HG02798 (cell line): ENCODE measurements around the gene MAPRE2.
"Not testable (repeated sequence)": the region's sequence is repeated elsewhere in the genome, so short reads cannot be mapped to it uniquely, and the experiment has no call there.

Experiments
- ATAC-seq: cut with Tn5 transposase; IDR thresholded peaks from one replicate; pipeline ENCODE4 v1.9.1; 2021; ENCODE audit warnings: mild to moderate bottlenecking; ENCODE audit not compliant: unreplicated experiment, poor library complexity

Gene MAPRE2

DNA sequence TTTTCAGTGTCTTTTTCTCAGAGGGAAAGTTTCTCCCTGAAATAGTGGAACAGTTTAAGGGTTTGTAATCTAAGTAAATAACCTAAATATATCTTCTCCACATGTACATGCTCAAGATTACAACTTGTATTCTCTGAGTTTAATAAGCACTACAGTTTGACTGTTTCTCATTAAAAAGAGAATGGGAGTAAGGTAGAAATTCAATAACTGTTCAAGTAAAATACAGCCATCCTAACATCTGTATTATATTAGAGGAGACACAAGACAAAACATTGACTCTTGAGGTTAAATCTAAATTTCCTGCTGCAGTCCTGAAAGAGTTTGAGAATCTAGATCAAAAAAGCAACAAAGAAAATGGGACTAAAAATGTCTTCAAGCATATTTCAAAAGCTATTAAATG is 126.6 kb downstream of the MAPRE2 start:
- no peak for ATAC-seq

- ATAC-seq, result not testable (repeated sequence)
These were observed 129.1 kb downstream of the MAPRE2 start for GRCh38 chr18:35170323-35170722.

GRCh38 chr18:35171315-35171987 is 130.2 kb downstream of the MAPRE2 start:
- ATAC-seq, result no peak

- no peak for ATAC-seq
These were observed 130.8 kb downstream of the MAPRE2 start for GRCh38 chr18:35172009-35172408.

DNA sequence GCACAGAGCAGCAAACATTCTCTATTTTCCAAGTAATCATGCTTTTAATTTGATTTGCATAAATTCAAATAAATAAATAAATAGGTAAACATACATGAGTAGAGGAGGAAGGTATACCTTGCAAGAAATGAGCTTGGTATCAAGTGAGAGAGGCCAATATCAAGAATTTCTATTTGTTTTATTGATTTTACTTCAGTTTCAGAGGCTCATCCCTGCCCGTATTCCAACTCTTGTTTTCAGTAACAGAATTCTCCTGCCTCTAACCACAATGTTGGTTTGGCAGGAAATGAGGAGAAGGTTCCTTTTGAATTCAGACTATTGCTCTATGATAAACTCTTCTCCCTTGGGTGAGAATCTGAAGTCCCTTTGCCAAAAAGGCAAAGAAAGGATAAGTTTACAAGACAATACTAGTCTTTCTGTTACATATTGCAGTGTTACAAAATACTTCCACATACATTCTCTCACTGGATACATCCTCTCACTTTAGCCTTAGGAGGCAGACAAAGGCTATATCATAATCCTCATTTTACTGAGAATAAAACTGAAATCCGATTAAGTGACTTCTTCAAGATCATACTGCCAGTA is 131.3 kb downstream of the MAPRE2 start:
- no peak for ATAC-seq

DNA sequence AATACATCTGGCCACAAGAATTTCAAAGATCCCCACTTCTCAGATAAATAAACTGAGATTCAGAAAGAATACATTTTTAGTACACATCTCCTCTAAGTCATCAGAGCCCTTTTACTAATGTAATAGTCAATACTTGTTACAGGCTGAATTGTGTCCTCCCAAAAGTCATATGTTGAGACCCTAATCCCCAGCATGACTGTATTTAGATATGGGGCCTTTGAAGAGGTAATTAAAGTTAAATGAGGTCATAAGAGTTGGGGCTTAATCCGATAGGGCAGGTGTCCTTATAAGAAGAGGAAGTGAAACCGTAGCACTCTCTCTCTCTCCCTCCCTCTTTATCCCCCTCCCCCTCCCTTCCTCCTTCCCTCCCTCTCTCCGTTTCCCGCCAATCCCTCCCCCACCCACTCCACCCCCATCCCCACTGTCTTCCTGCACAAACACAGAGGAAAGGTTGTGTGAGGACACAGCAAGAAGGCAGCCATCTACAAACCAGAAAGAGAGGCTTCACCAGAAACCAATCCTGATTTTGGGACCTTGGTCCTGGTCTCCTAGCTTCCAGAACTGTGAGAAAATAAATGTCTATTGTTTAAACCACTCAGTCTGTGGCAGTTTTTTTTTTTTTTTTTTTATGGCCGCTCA is 133.0 kb downstream of the MAPRE2 start:
- peak; percentile 73 for ATAC-seq

- ATAC-seq, result no peak
These were observed 133.5 kb downstream of the MAPRE2 start for GRCh38 chr18:35174745-35175144.

DNA sequence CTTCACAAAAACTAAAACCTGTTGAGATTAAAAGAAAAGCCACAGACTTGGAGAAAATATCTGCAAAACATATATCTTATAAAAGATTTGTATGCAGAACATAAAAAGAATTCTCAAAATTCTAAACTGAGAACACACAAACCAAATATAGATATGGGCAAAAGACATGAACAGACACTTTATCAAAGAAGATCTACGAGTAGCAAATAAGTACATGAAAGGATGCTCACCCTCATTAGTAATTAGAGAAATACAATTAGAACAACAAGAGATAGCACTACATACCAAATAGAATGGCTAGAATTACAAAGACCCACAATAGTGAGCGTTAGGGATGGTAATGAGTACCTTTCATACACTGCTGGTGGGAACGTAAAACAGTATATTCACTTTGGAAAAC is 135.7 kb downstream of the MAPRE2 start:
- ATAC-seq, result no peak

- peak; percentile 37 for ATAC-seq
These were observed 137.0 kb downstream of the MAPRE2 start for GRCh38 chr18:35178260-35178659.

GRCh38 chr18:35179906-35180305 is 138.7 kb downstream of the MAPRE2 start:
- no peak for ATAC-seq

DNA sequence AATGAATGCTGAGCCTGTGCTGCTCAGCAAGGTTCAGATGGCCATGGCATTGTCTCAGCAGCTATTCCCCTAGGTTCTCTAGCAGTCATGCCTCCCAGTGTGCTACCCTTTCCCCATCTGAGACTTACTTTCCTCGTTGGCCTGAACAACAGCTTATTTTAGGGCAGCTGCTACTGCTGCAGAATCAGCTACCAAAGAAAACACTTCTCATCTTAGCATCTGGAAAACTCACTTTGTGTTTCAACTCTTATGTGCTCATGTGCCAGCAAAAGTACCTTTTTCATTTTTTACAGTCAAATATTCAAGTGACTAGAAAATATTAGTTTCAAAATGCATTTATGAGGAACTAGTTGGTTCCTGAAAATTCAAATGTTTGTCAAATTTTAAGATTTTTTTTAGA is 139.2 kb downstream of the MAPRE2 start:
- no peak for ATAC-seq

GRCh38 chr18:35182151-35182550 is 140.9 kb downstream of the MAPRE2 start:
- no peak for ATAC-seq

DNA sequence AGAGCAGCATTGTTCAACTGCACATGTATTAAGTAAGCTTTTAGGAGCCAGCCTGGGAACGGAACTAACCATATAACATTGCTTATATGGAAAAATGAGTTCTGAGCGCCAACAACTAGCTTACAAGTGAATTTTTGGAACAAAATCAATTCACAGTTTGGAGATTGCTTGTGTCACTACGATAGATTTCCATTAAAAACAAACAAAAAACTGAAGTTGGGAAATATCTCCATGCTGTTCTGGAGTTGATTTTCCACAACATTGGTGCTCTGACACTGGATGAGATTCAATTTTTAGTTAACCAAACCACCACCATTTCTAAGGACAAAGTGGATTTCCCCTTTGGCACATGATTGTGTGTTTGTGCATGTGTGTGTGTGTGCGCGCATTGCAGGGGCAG is 142.7 kb downstream of the MAPRE2 start:
- no peak for ATAC-seq

DNA sequence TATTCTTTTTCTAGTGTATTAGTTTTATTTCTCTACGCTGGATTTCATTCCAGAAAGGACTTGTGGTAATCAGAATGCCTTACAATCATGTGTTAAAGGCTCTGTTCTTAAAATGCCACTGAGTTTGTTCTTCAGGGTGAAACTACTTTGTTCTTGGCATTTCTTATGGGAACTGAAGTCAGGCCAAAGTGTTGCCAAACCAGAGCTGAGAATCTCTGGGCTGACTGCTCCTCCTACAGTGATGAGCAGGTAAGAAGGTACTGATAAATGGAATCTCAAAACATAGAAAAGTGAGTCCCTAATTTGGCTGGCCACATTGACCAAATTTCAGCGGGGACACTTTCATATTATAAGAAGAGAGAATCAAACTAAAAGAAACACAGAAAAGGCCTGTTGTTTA is 144.6 kb downstream of the MAPRE2 start:
- ATAC-seq, result no peak

DNA sequence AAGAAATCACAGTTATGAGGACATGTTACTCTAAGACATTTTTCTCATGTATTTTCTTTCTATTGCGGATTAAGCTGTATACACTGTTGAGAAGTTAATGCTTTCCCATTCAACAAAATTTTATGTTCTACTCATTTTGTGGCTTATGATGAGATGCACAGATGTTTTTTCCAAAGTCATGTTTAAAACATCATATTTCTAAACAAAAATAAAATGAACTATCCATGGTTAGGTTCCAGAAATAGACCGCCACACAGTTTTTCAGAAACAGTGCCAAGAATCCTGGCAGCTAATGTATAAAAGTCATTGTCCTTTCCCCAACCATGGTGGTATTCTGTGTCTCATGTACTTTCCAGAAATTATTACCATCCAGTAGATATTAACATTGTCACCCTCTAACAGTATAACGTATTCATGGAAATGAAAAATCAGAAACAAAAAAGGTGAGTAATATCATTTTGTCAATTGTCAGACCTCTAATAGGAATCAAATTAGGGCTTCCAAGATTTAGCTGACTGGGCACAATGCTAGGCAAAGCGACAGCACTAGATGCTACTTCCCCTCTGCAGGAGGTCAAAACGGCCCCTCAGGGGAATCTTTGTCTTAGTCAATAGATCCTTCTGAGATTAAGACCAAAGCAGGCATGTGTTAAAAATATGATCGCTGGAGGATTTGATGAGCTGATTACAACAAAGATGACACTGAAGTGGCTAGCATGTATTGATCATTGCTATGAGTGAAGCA is 145.2 kb downstream of the MAPRE2 start:
- ATAC-seq, result no peak

GRCh38 chr18:35189510-35189909 is 148.3 kb downstream of the MAPRE2 start:
- no peak for ATAC-seq

GRCh38 chr18:35190948-35191697 is 149.9 kb downstream of the MAPRE2 start:
- no peak for ATAC-seq

GRCh38 chr18:35191698-35192025 is 150.4 kb downstream of the MAPRE2 start:
- no peak for ATAC-seq

GRCh38 chr18:35192415-35192814 is 151.2 kb downstream of the MAPRE2 start:
- no peak for ATAC-seq
